ENCODE data around the gene RAB42. TPM values are rescaled to one million over a fixed set of nuclear protein-coding genes. Genes with fewer than 3 reads are reported as not detected.

Gene RAB42
- total and polyA plus RNA-seq, 9 of the 15 experiments (the other 6 are each of a cell fraction or from before 2014, with no cell fraction given), result 0.07 to 0.14 (median 0.12) TPM; not detected in 6

DNA sequence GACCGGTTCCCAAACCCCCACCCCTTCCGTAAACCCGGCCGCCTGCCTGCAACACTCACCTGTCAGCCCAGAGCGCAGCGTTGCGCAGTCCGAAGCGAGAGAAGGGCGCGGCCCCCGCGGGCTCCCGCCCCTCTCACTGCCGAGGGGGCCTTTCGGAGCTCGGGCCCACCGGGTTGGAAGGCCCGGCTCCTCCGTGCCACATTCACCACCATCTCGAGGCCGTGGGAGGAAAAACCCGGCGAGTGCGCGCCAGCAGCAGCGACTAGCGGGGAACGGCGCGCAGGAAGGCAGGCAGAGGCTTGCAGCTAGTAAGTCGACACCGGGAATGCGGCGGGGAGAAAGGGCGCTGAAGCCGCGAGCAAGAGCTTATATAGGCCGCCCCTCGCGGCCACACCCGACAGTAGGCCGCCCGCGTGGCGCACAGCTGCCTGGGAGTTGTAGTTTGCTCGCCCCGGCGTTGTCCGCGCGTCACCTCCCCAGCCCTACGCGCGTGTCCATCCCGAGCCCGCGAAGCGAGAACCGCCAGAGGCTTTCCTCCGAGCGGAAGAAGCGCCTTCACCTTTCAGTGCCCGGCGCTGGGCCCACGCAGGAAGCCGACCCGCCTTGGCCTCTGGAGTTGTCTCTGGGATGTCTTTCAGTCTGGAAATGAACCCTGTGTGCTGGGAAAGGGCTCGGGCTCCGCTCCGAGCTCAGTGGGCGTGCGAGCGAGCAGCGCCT, 10.4 kb upstream of the RAB42 start (continued):
- no peak for TF ChIP-seq RUNX1 (IDR thresholded peaks at IDR 0.05; ENCODE audit: low read depth)
- TF ChIP-seq FOXM1 (IDR thresholded peaks at IDR 0.05; ENCODE audit: low read depth), result no peak
- peak; percentile 42; the same call in 1 of the 2 replicates for TF ChIP-seq FOXM1 (CRISPR knock-in tag; IDR thresholded peaks at IDR 0.05; ENCODE audit: low read depth)
- peak; percentile 97 for TF ChIP-seq ZNF143 (CRISPR knock-in tag; IDR thresholded peaks at IDR 0.05)
- TF ChIP-seq C11orf30 (IDR thresholded peaks at IDR 0.05; ENCODE audit: low read depth), result no peak; the same call in 1 of the 2 replicates
- peak; percentile 97 for TF ChIP-seq SP1 (CRISPR knock-in tag; IDR thresholded peaks at IDR 0.05)
- TF ChIP-seq MIER1 (IDR thresholded peaks at IDR 0.05; ENCODE audit: low read depth), result no peak; the same call in 1 of the 2 replicates
- TF ChIP-seq, protein P1, sequence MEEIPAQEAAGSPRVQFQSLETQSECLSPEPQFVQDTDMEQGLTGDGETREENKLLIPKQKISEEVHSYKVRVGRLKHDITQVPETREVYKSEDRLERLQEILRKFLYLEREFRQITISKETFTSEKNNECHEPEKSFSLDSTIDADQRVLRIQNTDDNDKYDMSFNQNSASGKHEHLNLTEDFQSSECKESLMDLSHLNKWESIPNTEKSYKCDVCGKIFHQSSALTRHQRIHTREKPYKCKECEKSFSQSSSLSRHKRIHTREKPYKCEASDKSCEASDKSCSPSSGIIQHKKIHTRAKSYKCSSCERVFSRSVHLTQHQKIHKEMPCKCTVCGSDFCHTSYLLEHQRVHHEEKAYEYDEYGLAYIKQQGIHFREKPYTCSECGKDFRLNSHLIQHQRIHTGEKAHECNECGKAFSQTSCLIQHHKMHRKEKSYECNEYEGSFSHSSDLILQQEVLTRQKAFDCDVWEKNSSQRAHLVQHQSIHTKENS (CRISPR knock-in tag; IDR thresholded peaks at IDR 0.05), result no peak
- TF ChIP-seq EP300 (IDR thresholded peaks at IDR 0.05; ENCODE audit: low read length), result peak; percentile 67
- TF ChIP-seq ZZZ3 (IDR thresholded peaks at IDR 0.05), result no peak
- no peak for TF ChIP-seq YBX1 (IDR thresholded peaks at IDR 0.05)
- TF ChIP-seq MYNN (IDR thresholded peaks at IDR 0.05), result peak; percentile 46; the same call in 1 of the 2 replicates
- TF ChIP-seq MYNN (CRISPR knock-in tag; IDR thresholded peaks at IDR 0.05), result no peak
- peak; percentile 43; the same call in 1 of the 2 replicates for TF ChIP-seq HSF4 (CRISPR knock-in tag; IDR thresholded peaks at IDR 0.05; ENCODE audit: borderline replicate concordance)
- TF ChIP-seq, protein P2, sequence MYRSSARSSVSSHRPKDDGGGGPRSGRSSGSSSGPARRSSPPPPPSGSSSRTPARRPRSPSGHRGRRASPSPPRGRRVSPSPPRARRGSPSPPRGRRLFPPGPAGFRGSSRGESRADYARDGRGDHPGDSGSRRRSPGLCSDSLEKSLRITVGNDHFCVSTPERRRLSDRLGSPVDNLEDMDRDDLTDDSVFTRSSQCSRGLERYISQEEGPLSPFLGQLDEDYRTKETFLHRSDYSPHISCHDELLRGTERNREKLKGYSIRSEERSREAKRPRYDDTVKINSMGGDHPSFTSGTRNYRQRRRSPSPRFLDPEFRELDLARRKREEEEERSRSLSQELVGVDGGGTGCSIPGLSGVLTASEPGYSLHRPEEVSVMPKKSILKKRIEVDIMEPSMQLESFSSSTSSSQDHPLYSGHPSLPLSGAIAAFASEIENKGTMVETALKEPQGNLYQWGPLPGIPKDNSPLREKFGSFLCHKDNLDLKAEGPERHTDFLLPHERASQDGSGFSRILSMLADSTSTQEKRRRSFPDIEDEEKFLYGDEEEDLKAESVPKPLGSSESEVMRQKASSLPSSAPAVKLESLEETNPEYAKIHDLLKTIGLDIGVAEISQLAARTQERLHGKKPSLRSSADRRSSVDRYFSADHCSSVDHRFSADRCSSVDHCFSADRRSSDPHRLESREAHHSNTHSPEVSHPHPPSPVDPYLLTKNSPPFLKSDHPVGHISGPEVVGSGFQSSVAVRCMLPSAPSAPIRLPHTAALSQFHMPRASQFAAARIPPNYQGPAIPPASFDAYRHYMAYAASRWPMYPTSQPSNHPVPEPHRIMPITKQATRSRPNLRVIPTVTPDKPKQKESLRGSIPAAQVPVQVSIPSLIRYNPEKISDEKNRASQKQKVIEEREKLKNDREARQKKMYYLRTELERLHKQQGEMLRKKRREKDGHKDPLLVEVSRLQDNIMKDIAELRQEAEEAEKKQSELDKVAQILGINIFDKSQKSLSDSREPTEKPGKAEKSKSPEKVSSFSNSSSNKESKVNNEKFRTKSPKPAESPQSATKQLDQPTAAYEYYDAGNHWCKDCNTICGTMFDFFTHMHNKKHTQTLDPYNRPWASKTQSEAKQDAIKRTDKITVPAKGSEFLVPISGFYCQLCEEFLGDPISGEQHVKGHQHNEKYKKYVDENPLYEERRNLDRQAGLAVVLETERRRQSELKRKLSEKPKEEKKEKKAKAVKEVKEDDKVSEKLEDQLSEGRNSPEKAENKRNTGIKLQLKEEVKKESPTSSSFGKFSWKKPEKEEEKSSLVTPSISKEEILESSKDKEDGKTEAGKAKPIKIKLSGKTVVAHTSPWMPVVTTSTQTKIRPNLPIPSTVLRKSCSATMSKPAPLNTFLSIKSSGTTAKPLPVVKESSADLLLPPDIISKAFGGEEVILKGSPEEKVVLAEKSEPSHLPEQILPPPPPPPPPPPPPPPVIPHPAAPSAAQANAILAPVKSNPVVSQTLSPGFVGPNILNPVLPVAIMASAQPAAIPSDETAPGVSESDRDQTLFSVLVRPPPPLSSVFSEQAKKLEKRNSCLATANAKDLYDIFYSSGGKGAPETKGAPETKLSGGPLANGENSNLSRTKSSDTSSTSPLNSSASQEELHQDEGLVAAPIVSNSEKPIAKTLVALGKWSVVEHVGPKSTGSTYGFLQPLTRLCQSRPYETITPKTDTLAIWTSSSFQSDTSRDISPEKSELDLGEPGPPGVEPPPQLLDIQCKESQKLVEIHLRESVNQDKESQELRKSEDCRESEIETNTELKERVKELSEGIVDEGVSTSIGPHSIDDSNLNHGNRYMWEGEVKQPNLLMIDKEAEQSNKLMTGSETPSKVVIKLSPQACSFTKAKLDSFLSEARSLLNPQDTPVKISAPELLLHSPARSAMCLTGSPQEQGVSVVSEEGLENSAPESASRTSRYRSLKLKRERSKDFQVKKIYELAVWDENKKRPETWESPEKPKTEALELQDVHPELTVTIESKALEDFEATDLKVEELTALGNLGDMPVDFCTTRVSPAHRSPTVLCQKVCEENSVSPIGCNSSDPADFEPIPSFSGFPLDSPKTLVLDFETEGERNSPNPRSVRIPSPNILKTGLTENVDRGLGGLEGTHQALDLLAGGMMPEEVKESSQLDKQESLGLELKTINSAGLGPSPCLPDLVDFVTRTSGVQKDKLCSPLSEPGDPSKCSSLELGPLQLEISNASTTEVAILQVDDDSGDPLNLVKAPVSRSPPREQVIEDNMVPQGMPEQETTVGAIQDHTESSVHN (IDR thresholded peaks at IDR 0.05; ENCODE audit: borderline replicate concordance in 1 of 2, low read depth in 1 of 2), result no peak
- TF ChIP-seq ZNF134 (CRISPR knock-in tag; conservative IDR thresholded peaks at IDR 0.05), result 0 out of 2 replicates have a peak, but pooled peaks have one; percentile 7
- TF ChIP-seq, protein P3, sequence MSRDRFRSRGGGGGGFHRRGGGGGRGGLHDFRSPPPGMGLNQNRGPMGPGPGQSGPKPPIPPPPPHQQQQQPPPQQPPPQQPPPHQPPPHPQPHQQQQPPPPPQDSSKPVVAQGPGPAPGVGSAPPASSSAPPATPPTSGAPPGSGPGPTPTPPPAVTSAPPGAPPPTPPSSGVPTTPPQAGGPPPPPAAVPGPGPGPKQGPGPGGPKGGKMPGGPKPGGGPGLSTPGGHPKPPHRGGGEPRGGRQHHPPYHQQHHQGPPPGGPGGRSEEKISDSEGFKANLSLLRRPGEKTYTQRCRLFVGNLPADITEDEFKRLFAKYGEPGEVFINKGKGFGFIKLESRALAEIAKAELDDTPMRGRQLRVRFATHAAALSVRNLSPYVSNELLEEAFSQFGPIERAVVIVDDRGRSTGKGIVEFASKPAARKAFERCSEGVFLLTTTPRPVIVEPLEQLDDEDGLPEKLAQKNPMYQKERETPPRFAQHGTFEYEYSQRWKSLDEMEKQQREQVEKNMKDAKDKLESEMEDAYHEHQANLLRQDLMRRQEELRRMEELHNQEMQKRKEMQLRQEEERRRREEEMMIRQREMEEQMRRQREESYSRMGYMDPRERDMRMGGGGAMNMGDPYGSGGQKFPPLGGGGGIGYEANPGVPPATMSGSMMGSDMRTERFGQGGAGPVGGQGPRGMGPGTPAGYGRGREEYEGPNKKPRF (IDR thresholded peaks at IDR 0.05; ENCODE audit: low read depth, low read length), result no peak
